Measurements from ENCODE around the gene TSC2. TPM values are rescaled to one million over a fixed set of nuclear protein-coding genes. Genes with fewer than 3 reads are reported as not detected.

TSC2 gene
- polyA plus RNA-seq, 1 donor (not counting 4 experiments of a cell fraction or from before 2014, with no cell fraction given) = 22.6 TPM

DNA sequence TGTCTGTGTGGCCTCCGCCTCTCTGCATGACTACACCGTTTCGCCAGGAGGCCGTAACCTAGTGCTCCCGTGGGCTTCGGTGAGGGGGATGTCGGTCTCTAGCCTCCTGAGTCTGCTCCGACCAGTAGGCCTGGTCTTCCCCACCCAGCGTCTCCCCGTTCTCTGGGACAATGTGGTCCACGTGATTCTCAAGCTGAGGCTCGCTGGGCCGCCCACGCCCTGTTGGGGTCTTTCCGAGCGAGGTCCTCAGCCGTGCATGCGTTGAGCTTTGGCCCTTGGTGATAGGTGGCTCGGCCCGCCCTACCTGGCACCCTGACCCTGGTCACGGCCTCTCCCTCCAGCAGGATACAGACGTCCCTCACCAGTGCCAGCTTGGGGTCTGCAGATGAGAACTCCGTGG lies 30.9 kb downstream of the TSC2 start:
- Histone ChIP-seq H3K4me2 (ENCODE audit: control insufficient read depth, extremely low read depth, insufficient read depth, low read depth, low read length) (peak overlapping the region; percentile 49), H3K79me2 (ENCODE audit: control insufficient read depth, insufficient read depth, low read length) (no peaks in the 10 kb centered on the region), H3K27ac (ENCODE audit: control insufficient read depth, insufficient read depth, low read length) (peak overlapping the region; percentile 4), H3K36me3 (ENCODE audit: control insufficient read depth in 2 of 2, extremely low read depth in 1 of 2, insufficient read depth in 2 of 2, low read length in 2 of 2) (peaks cover 27 to 34% of the 10 kb centered on the region in 2 experiments), H3K4me1 (ENCODE audit: control insufficient read depth, extremely low read depth, insufficient read depth, low read length) (peaks cover 15% of the 10 kb centered on the region), H3K9ac (ENCODE audit: control insufficient read depth, extremely low read depth, insufficient read depth, low read length) (peak overlapping the region; percentile 15), H3K27me3 (ENCODE audit: control insufficient read depth, extremely low read depth, insufficient read depth, low read length) (no peaks in the 10 kb centered on the region), H2AFZ (ENCODE audit: control insufficient read depth, low read length) (no peak overlapping the region), H3K4me3 (ENCODE audit: control insufficient read depth in 2 of 3, extremely low read depth in 1 of 3, insufficient read depth in 2 of 3, low read depth in 1 of 3, low read length in 3 of 3) (peak overlapping the region in 1 of 3 experiments; percentile 19), H3K9me3 (ENCODE audit: control insufficient read depth, low read depth, low read length) (no peaks in the 10 kb centered on the region), H3K9me1 (ENCODE audit: control insufficient read depth, extremely low read depth, insufficient read depth, low read length) (no peaks in the 10 kb centered on the region), H4K20me1 (ENCODE audit: control insufficient read depth, extremely low read depth, insufficient read depth, low read length) (no peaks in the 10 kb centered on the region)
- dilution Hi-C loops (cut with MboI; ENCODE audit: extremely low pct_ligation_motif_present, low sequenced_read_pairs) = no loop called here
- TF ChIP-seq EZH2 (IDR thresholded peaks at IDR 0.05; ENCODE audit: low read length) = no peak
- TF ChIP-seq, protein P1, sequence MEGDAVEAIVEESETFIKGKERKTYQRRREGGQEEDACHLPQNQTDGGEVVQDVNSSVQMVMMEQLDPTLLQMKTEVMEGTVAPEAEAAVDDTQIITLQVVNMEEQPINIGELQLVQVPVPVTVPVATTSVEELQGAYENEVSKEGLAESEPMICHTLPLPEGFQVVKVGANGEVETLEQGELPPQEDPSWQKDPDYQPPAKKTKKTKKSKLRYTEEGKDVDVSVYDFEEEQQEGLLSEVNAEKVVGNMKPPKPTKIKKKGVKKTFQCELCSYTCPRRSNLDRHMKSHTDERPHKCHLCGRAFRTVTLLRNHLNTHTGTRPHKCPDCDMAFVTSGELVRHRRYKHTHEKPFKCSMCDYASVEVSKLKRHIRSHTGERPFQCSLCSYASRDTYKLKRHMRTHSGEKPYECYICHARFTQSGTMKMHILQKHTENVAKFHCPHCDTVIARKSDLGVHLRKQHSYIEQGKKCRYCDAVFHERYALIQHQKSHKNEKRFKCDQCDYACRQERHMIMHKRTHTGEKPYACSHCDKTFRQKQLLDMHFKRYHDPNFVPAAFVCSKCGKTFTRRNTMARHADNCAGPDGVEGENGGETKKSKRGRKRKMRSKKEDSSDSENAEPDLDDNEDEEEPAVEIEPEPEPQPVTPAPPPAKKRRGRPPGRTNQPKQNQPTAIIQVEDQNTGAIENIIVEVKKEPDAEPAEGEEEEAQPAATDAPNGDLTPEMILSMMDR (optimal IDR thresholded peaks at IDR 0.05 in 1 of 3, IDR thresholded peaks at IDR 0.05 in 1 of 3, conservative IDR thresholded peaks at IDR 0.05 in 1 of 3; ENCODE audit: extremely low read depth in 1 of 3, insufficient read depth in 2 of 3, low read length in 3 of 3) = no peak
- FAIRE-seq (peak; percentile 48), DNase-seq (ENCODE audit: low read depth, low spot score) (no peak)

DNA sequence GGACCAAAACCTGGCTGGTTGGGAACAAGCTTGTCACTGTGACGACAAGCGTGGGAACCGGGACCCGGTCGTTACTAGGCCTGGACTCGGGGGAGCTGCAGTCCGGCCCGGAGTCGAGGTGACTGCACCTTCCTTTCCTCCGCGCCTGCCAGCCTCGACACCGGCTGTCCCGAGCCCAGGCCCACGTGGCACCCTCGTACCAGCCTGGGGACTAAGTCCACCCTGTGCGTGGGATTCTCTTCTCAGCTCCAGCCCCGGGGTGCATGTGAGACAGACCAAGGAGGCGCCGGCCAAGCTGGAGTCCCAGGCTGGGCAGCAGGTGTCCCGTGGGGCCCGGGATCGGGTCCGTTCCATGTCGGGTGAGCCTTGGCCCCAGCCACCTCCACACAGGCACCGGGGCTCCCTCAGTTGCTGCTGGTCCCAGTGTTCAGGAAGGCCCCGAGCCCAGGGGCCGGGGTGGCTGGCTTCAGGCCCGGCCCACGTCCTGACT lies 31.6 kb downstream of the TSC2 start:
- Histone ChIP-seq H3K79me2 (ENCODE audit: control insufficient read depth, insufficient read depth, low read length) (no peaks in the 10 kb centered on the region), H3K9me3 (ENCODE audit: control insufficient read depth, low read depth, low read length) (no peaks in the 10 kb centered on the region), H3K9me1 (ENCODE audit: control insufficient read depth, extremely low read depth, insufficient read depth, low read length) (no peaks in the 10 kb centered on the region), H3K27me3 (ENCODE audit: control insufficient read depth, extremely low read depth, insufficient read depth, low read length) (no peaks in the 10 kb centered on the region), H4K20me1 (ENCODE audit: control insufficient read depth, extremely low read depth, insufficient read depth, low read length) (no peaks in the 10 kb centered on the region), H3K36me3 (ENCODE audit: control insufficient read depth in 2 of 2, extremely low read depth in 1 of 2, insufficient read depth in 2 of 2, low read length in 2 of 2) (peaks cover 27 to 31% of the 10 kb centered on the region in 2 experiments), H3K4me2 (ENCODE audit: control insufficient read depth, extremely low read depth, insufficient read depth, low read depth, low read length) (peak overlapping the region; percentile 49), H3K4me1 (ENCODE audit: control insufficient read depth, extremely low read depth, insufficient read depth, low read length) (peaks cover 15% of the 10 kb centered on the region), H3K27ac (ENCODE audit: control insufficient read depth, insufficient read depth, low read length) (no peak overlapping the region), H2AFZ (ENCODE audit: control insufficient read depth, low read length) (no peak overlapping the region), H3K4me3 (ENCODE audit: control insufficient read depth in 2 of 3, extremely low read depth in 1 of 3, insufficient read depth in 2 of 3, low read depth in 1 of 3, low read length in 3 of 3) (no peak overlapping the region), H3K9ac (ENCODE audit: control insufficient read depth, extremely low read depth, insufficient read depth, low read length) (no peak overlapping the region)
- DNase-seq (ENCODE audit: low read depth, low spot score) = no peak
- dilution Hi-C loops (cut with MboI; ENCODE audit: extremely low pct_ligation_motif_present, low sequenced_read_pairs) = no loop called here
- TF ChIP-seq EZH2 (IDR thresholded peaks at IDR 0.05; ENCODE audit: low read length) = no peak
- TF ChIP-seq, protein P1 (optimal IDR thresholded peaks at IDR 0.05 in 1 of 3, IDR thresholded peaks at IDR 0.05 in 1 of 3, conservative IDR thresholded peaks at IDR 0.05 in 1 of 3; ENCODE audit: extremely low read depth in 1 of 3, insufficient read depth in 2 of 3, low read length in 3 of 3) = no peak
- no peak for FAIRE-seq

All from keratinocyte (primary cell).